ENCODE measurements around the gene PRSS2.

- TF ChIP-seq CTCF (IDR thresholded peaks at IDR 0.05; ENCODE audit: low read depth, low read length, poor library complexity, severe bottlenecking) (no peak), EZH2phosphoT487 (IDR thresholded peaks at IDR 0.05; ENCODE audit: borderline replicate concordance, low read length) (no peak)
Observed at GRCh38 chr7:142796501-142797390, 26.0 kb downstream of the PRSS2 start.
